Esophagus squamous epithelium (tissue), 5 donors: Measurements from ENCODE around the gene RALB. TPM values are rescaled to one million over a fixed set of nuclear protein-coding genes. Genes with fewer than 3 reads are reported as not detected.

Experiments
- DNase-seq: peaks from one replicate; lab custom pipeline; 2025; lab: John Stamatoyannopoulos, UW
- H3K27ac ChIP-seq, 4 donors: fragments of 200-600 bp; sonication (generic); one replicate each; pipeline ENCODE4 v1.5.1; 2016 to 2019; ENCODE audit warnings: mild to moderate bottlenecking in 1 of 4
- H3K27me3 ChIP-seq, 4 donors: fragments of 200-600 bp; sonication (generic); 1 replicate in 3 of 4; 2 replicates in 1 of 4; pipeline versions ENCODE4 v1.5.1 to v1.6.0; 2017 to 2021; ENCODE audit warnings: antibody characterized with exemption in 1 of 4
- H3K36me3 ChIP-seq, 3 donors: fragments of 200-600 bp; sonication (generic); one replicate each; pipeline ENCODE4 v1.5.1; 2016 to 2019
- H3K4me1 ChIP-seq, 3 donors: fragments of 200-600 bp; sonication (generic); one replicate each; pipeline ENCODE4 v1.5.1; 2017 to 2019
- H3K4me3 ChIP-seq, 4 donors: fragments of 200-600 bp; sonication (generic); 1 replicate in 3 of 4; 2 replicates in 1 of 4; pipeline ENCODE4 v1.5.1; 2016 to 2019; ENCODE audit warnings: mild to moderate bottlenecking in 2 of 4, moderate library complexity in 1 of 4
- H3K9me3 ChIP-seq, 3 donors: fragments of 200-600 bp; sonication (generic); one replicate each; pipeline ENCODE4 v1.5.1; 2016 to 2019
- CTCF ChIP-seq, 6 experiments: fragments of 450-650 bp in 4 of 6; fragments of 200-600 bp in 2 of 6; sonication (generic) in 2 of 6; IDR thresholded peaks; one replicate each; pipeline ENCODE4 v1.5.1; 2016 to 2019; ENCODE audit warnings: antibody characterized with exemption in 6 of 6, mild to moderate bottlenecking in 4 of 6, moderate library complexity in 4 of 6
- POLR2A ChIP-seq, 4 donors: fragments of 450-650 bp; IDR thresholded peaks; one replicate each; pipeline ENCODE4 v1.6.1; 2017; ENCODE audit warnings: antibody characterized with exemption in 4 of 4, mild to moderate bottlenecking in 4 of 4, moderate library complexity in 3 of 4
- WGBS, 2 donors: methylation state at CpG; one replicate each; pipeline ENCODE4 v1.1.5; 2018; 5-methylcytosine and 5-hydroxymethylcytosine counted together
- intact Hi-C: fragments of 100-400 bp; cut with DNase I; formaldehyde crosslinking; loops from one replicate; pipeline ENCODE4 v1.15.0; 2022
- total RNA-seq, 4 donors: library from RNA; depleted of rRNA; stranded (reverse); fragments of >200 nt; gene quantifications; one replicate each; pipeline ENCODE4 v1.1.0, GENCODE V29; 2016
- donor health status: DM: yes; HTN: yes; CAD: no.

RALB gene
- total RNA-seq, 4 donors from 2014 or later: 50.2 to 99.2 (median 64.8) TPM

DNA sequence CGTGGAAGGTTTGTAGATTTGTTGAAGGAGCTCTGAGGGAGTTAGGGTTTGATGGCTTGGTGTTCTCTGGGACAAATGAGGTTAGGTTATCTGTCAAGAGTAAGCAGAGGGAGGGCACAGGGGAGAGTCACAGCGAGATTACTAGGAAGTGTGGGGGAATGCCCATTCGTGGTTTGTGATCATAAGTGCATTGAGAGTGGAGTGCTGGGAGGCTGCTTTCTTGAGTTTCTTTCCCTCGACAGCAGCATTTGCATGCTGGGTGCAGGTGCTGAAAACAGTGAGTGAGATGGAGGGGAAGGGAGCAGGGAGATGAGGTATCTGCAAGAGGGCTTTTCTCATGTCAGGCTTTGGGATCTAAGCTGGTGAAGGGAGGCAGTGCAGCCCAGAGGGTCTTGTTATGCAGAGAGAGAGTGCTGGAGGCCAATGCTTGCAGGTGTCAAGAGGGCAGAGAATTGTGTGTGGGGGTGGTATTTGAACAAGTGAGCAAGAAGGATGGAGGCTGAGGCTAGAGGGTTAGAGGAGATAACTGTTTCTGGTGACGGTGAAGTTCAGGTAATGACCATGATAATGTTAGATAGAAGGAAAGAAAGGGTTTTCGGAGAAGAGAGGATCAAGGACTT lies 8.8 kb downstream of the RALB start:
- Histone ChIP-seq H3K9me3 (peaks cover 0 to 7% (median 0%) of the 10 kb centered on the region in 3 donors), H3K27ac (peak overlapping the region in 1 of 4 donors; percentile 6), H3K27me3 (no peaks in the 10 kb centered on the region), H3K4me1 (peaks cover 0 to 78% (median 38%) of the 10 kb centered on the region in 3 donors), H3K36me3 (no peaks in the 10 kb centered on the region), H3K4me3 (no peak overlapping the region)
- 70 to 85% methylated on average over 6 of the region's 6 CpGs for WGBS, 2 donors
- intact Hi-C loops: no loop called here
- DNase-seq: no peak
- no peak for TF ChIP-seq CTCF (IDR thresholded peaks at IDR 0.05)
- no peak for TF ChIP-seq POLR2A (IDR thresholded peaks at IDR 0.05)

GRCh38 chr2:120262150-120262549 lies 9.5 kb downstream of the RALB start:
- no peak for DNase-seq
- Histone ChIP-seq H3K4me1 (peaks cover 0 to 75% (median 35%) of the 10 kb centered on the region in 3 donors), H3K4me3 (peak overlapping the region in 1 of 4 donors; percentile 6), H3K27me3 (no peaks in the 10 kb centered on the region), H3K27ac (peak overlapping the region; percentile 44 to 81 (median 71)), H3K36me3 (no peaks in the 10 kb centered on the region), H3K9me3 (peaks cover 0 to 7% (median 0%) of the 10 kb centered on the region in 3 donors)
- intact Hi-C loops: no loop called here
- WGBS, 2 donors: 30 to 59% methylated on average over 2 of the region's 2 CpGs
- TF ChIP-seq CTCF (IDR thresholded peaks at IDR 0.05): no peak
- no peak for TF ChIP-seq POLR2A (IDR thresholded peaks at IDR 0.05)

DNA sequence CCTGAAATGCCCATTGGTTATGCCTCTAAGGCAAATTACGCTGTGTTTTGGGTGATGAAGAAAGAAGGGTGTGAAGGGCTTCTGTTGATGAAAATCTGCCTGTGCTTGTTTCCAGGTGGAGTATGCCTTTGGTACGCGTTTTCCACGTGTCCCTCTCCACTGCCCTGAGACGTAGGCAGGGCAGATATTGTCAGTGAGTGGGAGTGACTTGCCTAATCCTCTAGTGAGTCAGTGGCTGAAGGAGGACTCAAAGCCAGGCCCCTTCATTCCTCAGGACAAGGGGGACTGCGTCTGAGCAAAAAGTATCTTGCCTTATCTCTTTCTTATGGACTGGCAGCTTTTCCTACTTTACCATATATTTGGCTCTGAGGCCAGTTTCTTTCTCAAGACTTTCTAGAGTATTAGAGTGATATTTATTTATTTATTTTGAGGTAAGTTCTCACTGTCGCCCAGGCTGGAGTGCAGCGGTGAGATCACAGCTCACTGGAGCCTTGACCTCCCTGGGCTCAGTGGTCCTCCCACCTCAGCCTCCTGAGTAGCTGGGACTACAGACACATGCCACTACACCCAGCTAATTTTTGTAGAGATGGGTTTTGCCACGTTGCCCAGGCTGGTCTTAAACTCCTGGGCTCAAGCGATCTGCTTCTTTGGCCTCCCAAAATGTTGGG lies 10.2 kb downstream of the RALB start:
- peak overlapping the region in 1 of 4 donors; percentile 6 for H3K4me3 ChIP-seq
- H3K9me3 ChIP-seq: peaks cover 0 to 7% (median 0%) of the 10 kb centered on the region in 3 donors
- no peak for DNase-seq
- TF ChIP-seq POLR2A (IDR thresholded peaks at IDR 0.05): no peak
- peak overlapping the region; percentile 44 to 81 (median 71) for H3K27ac ChIP-seq
- H3K36me3 ChIP-seq: no peaks in the 10 kb centered on the region
- WGBS, 2 donors: 47 to 57% methylated on average over 9 to 10 of the region's 10 CpGs
- H3K4me1 ChIP-seq: peaks cover 0 to 67% (median 28%) of the 10 kb centered on the region in 3 donors
- intact Hi-C loops: no loop called here
- H3K27me3 ChIP-seq: no peaks in the 10 kb centered on the region

- peaks cover 0 to 8% (median 0%) of the 10 kb centered on the region in 3 donors for H3K36me3 ChIP-seq
- DNase-seq: no peak
- H3K27ac ChIP-seq: peak overlapping the region in 3 of 4 donors; percentile 22 to 60 (median 46)
- H3K27me3 ChIP-seq: no peaks in the 10 kb centered on the region
- H3K4me3 ChIP-seq: no peak overlapping the region
- 46 to 55% methylated on average over 12 of the region's 12 CpGs for WGBS, 2 donors
- peaks cover 0 to 75% (median 23%) of the 10 kb centered on the region in 3 donors for H3K4me1 ChIP-seq
- TF ChIP-seq CTCF (IDR thresholded peaks at IDR 0.05): no peak
- peaks cover 0 to 6% (median 0%) of the 10 kb centered on the region in 3 donors for H3K9me3 ChIP-seq
- intact Hi-C loops: no loop called here
Observed at GRCh38 chr2:120265006-120265405, 12.4 kb downstream of the RALB start.

- TF ChIP-seq POLR2A (IDR thresholded peaks at IDR 0.05) (no peak), CTCF (IDR thresholded peaks at IDR 0.05) (no peak)
- H3K4me1 ChIP-seq: peaks cover 0 to 70% (median 10%) of the 10 kb centered on the region in 3 donors
- 82 to 83% methylated on average over 7 to 8 of the region's 8 CpGs for WGBS, 2 donors
- intact Hi-C loops: no loop called here
- no peaks in the 10 kb centered on the region for H3K9me3 ChIP-seq
- no peaks in the 10 kb centered on the region for H3K27me3 ChIP-seq
- no peak for DNase-seq
- no peak overlapping the region for H3K4me3 ChIP-seq
- H3K36me3 ChIP-seq: peaks cover 0 to 8% (median 0%) of the 10 kb centered on the region in 3 donors
- no peak overlapping the region for H3K27ac ChIP-seq
Observed at GRCh38 chr2:120267348-120267747, 14.7 kb downstream of the RALB start.
